KG1 (cell line): ENCODE results near the gene RALGDS.
"Not testable (repeated sequence)": the region's sequence is repeated elsewhere in the genome, so short reads cannot be mapped to it uniquely, and the experiment has no call there.

ENCODE experiments used
- DNase-seq: peaks from one replicate; lab custom pipeline; 2025; lab: John Stamatoyannopoulos, UW

Gene RALGDS

DNA sequence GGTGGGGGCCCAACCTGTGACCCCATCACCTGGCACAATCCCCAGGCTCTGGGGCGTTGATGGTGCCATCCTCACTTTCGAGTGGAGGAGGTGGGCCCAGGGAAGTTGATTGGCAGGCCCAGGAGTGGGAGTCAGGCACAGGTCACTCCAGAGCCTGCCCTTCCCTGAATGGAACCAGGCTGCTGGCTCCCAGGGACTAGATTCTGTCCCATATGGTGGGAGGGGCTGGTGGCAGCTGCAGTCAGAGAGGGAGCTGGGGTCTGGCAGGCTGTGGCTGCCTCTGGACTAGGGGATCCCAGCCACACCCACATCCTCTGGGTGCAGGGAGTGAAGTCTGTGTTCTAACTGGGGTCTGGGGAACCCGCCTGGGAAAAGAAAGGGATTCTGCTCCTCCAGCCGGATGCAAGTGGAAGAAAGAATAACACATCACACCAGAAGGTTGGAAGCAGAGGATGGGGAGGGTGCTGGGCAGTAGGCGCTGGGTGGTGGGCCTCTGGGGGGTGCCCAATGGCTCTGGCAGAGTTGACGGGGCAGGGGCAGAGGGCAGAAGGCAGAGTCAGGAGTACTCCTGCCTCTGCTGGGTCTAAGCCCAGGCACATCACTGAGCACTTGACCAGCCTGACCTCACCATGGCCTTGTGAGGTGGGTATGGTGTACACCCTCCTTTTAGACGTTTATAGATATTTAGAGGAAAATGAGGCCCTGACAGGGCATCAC is 33.5 kb downstream of the RALGDS start:
- DNase-seq = no peak

DNA sequence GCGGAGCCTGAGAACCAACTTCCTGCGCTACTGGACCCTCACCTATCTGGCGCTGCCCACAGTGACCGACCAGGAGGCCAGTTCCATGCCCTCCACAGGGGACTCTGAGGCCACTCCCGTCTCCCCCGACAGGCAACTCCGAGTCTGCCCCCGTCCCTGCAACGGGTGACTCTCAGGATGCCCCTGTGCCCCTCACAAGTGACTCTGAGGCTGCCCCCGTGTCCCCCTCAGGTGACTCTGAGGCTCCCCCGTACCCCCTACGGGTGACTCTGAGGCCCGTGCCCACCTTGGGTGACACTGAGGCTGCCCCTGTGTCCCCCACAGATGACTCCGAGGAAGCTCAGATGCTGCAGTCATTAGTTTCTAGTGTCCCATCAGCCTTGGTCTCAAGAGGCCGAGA is 34.1 kb downstream of the RALGDS start:
- no peak for DNase-seq

DNA sequence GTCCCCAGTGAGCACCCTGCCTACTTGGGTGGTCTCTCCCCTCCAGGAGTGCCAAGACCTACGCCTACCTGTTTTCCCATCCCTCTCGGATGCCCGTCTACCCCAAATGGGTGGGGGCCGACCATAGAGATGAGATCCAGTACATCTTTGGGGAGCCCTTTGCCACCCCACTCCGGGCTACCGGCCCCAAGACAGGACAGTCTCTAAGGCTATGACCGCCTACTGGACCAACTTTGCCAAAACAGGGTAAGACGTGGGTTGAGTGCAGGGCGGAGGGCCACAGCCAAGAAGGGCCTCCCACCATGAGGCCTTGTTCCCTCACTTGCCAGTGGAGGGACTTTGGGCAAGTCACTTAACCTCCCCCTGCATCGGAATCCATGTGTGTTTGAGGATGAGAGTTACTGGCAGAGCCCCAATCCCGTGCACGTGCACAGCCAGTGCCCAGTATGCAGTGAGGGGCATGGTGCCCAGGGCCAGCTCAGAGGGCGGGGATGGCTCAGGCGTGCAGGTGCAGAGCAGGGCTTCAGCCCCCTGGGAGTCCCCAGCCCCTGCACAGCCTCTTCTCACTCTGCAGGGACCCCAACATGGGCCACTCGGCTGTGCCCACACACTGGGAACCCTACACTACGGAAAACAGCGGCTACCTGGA is 34.7 kb downstream of the RALGDS start:
- DNase-seq = not testable (repeated sequence)

DNA sequence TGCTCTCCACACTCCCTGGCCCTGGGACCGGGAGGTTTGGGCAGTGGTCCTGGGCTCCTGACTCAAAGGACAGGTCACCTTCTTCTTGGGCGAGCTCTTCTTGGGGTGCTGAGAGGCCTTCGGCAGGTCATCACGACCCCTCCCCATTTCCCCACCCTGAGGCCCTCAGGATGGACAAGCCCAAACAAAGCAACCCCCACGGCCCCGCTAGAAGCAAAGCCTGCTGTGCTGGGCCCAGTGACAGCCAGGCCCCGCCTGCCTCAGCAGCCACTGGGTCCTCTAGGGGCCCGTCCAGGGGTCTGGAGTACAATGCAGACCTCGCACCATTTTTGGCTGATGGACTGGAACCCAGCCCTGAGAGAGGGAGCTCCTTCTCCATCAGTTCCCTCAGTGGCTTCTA is 37.4 kb downstream of the RALGDS start:
- not testable (repeated sequence) for DNase-seq

DNA sequence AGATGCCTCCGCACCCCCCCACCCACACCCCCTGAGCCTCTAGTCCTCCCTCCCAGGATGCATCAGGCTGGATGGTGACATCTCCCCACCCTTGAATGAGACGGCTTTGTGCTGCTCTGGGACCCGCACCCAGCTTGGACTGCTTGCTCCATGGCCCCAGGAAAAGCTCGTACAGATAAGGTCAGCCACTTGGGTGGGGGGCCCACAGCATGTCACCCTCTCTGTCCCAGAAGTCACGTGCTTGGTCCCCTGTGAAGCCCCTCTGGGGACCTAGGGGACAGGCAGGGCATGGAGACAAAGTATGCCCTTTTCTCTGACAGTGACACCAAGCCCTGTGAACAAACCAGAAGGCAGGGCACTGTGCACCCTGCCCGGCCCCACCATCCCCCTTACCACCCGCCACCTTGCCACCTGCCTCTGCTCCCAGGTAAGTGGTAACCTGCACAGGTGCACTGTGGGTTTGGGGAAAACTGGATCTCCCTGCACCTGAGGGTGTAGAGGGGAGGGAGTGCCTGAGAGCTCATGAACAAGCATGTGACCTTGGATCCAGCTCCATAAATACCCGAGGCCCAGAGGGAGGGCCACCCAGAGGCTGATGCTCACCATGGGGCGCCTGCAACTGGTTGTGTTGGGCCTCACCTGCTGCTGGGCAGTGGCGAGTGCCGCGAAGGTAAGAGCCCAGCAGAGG is 38.9 kb downstream of the RALGDS start:
- DNase-seq = not testable (repeated sequence)

DNA sequence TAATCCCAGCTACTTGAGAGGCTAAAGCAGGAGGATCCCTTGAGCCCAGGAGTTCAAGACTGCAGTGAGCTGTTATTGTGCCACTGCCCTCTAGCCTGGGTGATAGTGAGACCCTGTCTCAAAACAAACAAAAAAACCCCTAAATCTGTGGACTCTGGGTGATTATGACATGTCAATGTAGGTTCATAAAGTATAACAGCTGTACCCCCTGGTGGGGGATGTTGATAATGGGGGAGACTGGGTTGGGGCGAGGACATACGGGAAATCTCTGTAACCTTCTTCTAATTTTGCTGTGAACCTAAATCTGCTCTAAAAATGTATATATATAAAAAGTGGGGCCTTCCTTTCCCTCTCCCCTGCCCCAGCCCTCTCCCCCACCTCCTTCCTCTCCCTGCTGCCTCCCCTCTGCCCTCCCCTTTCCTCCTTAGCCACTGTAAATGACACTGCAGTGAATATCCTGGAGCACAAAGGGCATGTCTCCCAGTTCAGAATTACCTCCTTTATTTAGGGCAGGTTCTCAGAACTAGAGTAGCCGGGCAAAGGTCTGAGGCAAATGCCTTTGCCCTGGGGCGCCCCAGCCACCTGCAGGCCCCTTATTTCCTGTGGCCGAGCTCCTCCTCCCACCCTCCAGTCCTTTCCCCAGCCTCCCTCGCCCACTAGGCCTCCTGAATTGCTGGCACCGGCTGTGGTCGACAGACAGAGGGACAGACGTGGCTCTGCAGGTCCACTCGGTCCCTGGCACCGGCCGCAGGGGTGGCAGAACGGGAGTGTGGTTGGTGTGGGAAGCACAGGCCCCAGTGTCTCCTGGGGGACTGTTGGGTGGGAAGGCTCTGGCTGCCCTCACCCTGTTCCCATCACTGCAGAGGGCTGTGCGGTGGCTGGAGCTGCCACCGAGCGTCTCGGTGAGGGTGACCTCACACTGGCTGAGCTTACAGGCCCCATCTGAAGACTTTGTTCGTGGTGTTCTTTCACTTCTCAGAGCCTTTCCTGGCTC is 40.0 kb downstream of the RALGDS start:
- not testable (repeated sequence) for DNase-seq

DNA sequence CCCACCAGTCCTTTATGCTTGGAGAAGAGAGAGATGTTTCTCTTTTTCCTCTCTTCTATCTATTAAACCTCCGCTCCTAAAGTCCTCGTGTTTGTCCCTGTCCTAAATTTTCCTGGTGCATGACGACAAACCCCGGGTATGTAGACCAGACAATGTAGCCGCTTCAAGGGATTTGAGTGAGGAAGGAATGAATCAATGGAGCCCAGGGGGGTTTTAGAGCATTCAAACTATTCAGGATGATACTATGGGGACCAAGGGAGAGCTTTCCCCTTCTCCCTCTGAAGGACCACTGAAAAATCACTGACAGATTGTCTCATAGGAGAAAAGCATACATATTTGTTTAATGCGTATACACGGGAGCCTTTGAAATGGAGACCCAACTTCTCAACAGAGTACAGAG is 40.9 kb downstream of the RALGDS start:
- DNase-seq = no peak

DNA sequence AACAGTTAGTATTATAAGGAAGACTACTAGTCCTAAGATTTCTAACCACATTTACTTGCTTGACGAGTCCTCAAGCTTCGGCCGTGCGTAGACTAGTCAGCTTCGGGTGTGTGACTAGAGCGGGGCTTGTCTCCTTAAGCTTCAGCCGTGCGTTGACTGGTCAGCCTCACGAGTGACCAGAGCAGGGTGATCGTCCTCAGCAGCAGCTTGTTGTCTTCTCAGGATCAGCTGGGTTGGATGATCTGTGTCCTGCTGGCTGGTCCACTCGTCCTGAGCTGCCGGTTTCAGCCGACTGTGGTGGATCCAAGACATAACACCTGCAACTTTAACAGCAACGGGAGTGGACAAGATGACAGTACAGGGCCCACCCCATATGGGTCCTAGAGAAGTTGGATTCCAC is 42.6 kb downstream of the RALGDS start:
- no peak for DNase-seq

DNA sequence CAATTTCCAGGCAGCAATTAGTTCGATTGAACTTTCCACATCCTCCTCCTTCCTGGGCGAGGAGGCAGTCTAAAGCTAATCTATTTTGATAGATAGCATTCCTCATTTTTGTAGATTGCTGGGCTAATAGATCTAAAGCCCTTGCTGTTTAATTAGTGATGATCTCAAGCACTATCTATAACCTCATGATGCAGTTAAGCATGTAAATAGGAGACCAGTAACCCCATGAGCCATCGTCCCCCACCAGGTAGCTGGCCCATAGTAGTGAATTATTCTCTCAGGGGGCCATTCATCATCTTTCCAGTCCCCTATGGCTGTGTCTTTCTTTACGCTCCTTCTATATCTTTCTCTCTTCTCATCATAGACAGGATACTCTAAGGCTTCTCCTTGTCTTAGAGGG is 44.3 kb downstream of the RALGDS start:
- no peak for DNase-seq

DNA sequence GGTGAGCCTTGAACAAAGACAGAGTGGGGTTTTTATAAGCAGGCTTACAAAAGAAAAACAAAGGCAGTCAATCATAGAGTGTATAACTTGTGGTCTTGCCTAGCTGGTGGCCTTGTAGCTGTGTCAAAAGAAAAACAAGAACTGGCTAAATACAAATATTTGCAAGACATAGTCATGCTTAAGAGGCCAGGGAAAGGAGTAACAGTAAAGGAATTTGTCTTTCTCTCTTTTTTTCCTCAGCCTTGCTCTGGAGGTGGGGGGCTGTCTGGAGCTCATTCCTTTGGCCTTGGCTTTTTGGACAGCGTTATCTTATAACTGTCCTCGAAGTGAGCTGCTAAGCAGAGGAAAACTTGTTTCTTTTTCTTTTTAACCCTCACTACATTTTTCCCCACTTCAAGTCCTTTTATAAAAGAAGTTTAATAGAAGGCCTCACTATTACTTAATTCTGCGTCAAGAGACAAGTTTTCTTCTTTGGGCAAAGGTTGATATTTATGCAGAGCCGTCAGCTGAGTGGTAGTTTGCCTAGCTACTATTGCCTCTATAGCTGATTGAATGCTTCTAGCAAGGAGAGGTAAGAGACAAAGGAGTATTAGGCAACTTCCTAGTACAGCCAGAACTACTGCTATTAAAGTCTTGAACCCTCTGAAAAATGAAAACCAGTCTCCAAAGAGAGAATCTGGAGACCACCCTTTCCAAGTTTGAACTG is 45.0 kb downstream of the RALGDS start:
- no peak for DNase-seq

DNA sequence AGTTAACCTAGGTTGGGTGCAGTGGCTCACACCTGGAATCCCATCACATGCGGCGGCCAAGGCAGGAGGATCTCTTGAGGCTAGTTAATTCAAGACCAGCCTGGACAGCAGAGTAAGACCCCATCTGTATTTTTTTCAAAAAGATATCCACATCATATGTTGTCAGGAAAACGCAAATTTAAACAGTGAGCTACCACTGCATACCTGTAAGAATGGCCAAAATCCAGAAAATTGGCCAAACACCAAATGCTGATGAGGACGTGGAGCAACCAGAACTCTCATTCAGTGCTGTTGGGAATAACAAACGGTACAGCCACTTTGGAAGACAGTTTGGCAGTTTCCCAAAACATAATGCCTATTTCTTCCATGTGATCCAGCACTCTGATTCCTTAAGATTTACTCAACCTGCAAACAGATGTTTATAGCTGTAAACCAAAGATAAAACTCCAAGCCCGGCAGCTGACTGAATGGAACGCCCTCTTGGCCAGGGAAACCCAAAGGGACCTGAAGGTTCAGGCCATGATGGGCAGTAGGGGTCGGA is 46.9 kb downstream of the RALGDS start:
- DNase-seq = no peak

DNA sequence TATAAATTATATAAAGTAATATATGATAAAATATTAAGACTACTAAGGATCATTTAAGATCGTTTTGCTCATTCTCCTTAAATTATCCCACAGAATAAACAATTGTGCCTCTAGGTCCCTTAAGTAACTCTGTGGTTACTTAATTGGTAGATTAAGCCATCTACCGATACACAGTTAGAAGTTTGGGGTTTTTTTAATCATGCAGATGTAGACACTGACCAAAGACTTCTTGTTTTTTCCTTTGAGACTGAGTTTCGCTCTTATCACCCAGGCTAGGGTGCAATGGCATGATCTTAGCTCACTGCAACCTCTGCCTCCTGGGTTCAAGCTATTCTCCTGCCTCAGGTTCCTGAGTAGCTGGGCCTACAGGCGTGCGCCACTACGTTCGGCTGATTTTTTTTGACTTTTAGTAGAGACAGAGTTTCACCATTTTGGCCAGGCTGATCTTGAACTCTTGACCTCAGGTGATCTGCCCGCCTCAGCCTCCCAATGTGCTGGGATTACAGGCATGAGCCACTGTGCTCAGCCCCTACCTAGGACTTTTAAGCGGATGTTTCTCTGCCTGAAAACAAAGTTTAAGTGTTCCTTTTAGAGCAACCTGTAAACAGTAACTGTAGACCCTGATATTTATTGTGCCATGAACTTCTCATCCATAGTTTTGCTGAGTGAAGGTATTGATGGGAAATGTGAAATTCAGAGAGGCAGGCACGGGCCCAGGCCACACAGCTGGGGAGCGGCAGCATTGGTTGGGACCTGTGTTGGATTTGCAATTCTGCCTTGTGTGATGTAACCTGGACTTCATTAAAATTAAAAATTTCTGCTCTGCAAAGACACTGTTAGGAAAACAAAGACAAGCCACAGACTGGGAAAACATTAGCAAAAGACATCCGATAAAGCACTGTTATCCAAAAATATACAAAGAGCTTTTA is 47.7 kb downstream of the RALGDS start:
- no peak for DNase-seq

DNA sequence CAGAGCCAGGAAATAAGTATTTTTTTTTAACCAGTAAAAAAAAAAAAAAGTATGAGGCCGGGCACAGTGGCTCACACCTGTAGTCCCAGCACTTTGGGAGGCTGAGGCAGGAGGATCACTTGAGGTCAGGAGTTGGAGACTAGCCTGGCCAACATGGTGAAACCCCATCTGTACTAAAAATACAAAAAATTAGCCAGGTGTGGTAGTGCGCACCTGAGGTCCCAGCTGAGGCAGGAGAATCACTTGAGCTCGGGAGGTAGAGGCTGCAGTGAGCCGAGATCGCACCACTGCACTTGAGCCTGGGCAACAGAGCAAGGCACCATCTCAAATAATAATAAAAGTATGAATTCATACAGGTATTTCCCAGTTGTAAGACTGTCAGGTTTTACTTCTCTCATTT is 48.8 kb downstream of the RALGDS start:
- not testable (repeated sequence) for DNase-seq

DNA sequence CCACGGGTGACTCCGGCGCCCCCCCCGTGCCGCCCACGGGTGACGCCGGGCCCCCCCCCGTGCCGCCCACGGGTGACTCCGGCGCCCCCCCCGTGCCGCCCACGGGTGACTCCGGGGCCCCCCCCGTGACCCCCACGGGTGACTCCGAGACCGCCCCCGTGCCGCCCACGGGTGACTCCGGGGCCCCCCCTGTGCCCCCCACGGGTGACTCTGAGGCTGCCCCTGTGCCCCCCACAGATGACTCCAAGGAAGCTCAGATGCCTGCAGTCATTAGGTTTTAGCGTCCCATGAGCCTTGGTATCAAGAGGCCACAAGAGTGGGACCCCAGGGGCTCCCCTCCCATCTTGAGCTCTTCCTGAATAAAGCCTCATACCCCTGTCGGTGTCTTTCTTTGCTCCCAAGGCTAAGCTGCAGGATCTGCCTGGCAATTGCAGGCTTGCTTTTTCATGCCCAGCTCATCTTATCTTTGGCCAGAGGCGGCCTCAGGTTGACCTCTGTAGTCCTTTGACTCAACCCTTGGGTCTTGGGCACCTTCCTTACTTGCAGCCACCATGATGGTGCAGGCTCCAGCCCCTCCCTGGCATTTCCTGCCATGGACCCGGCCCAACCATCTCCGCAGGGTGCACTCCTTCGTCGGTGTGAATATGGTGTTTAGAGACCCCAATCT is 49.4 kb downstream of the RALGDS start:
- no peak for DNase-seq

DNA sequence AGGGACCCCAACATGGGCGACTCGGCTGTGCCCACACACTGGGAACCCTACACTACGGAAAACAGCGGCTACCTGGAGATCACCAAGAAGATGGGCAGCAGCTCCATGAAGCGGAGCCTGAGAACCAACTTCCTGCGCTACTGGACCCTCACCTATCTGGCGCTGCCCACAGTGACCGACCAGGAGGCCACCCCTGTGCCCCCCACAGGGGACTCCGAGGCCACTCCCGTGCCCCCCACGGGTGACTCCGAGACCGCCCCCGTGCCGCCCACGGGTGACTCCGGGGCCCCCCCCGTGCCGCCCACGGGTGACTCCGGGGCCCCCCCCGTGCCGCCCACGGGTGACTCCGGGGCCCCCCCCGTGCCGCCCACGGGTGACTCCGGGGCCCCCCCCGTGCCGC is 50.1 kb downstream of the RALGDS start:
- not testable (repeated sequence) for DNase-seq

DNA sequence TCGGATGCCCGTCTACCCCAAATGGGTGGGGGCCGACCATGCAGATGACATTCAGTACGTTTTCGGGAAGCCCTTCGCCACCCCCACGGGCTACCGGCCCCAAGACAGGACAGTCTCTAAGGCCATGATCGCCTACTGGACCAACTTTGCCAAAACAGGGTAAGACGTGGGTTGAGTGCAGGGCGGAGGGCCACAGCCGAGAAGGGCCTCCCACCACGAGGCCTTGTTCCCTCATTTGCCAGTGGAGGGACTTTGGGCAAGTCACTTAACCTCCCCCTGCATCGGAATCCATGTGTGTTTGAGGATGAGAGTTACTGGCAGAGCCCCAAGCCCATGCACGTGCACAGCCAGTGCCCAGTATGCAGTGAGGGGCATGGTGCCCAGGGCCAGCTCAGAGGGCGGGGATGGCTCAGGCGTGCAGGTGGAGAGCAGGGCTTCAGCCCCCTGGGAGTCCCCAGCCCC is 50.5 kb downstream of the RALGDS start:
- not testable (repeated sequence) for DNase-seq

DNA sequence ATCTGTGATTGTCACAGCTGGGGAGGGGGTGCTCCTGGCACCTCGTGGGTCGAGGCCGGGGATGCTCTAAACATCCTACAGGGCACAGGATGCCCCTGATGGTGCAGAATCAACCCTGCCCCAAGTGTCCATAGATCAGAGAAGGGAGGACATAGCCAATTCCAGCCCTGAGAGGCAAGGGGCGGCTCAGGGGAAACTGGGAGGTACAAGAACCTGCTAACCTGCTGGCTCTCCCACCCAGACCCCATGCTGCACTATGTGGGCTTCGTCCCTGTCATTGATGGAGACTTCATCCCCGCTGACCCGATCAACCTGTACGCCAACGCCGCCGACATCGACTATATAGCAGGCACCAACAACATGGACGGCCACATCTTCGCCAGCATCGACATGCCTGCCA is 52.6 kb downstream of the RALGDS start:
- DNase-seq = not testable (repeated sequence)

DNA sequence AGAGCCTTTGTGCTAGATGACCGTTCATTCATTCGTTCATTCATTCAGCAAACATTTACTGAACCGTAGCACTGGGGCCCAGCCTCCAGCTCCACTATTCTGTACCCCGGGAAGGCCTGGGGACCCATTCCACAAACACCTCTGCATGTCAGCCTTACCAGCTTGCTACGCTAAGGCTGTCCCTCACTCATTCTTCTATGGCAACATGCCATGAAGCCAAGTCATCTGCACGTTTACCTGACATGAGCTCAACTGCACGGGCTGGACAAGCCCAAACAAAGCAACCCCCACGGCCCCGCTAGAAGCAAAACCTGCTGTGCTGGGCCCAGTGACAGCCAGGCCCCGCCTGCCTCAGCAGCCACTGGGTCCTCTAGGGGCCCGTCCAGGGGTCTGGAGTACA is 53.2 kb downstream of the RALGDS start:
- DNase-seq = no peak

DNA sequence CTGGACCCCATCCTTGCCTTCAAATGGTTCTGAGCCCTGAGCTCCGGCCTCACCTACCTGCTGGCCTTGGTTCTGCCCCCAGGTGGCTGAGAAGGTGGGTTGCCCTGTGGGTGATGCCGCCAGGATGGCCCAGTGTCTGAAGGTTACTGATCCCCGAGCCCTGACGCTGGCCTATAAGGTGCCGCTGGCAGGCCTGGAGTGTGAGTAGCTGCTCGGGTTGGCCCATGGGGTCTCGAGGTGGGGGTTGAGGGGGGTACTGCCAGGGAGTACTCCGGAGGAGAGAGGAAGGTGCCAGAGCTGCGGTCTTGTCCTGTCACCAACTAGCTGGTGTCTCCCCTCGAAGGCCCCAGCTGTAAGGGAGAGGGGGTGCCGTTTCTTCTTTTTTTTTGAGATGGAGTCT is 54.0 kb downstream of the RALGDS start:
- no peak for DNase-seq
